ENCODE measurements around the gene GLS. TPM values are rescaled to one million over a fixed set of nuclear protein-coding genes. Genes with fewer than 3 reads are reported as not detected.

GLS gene
- total RNA-seq, 6 experiments from 2014 or later: 191 to 431 (median 201) TPM

DNA sequence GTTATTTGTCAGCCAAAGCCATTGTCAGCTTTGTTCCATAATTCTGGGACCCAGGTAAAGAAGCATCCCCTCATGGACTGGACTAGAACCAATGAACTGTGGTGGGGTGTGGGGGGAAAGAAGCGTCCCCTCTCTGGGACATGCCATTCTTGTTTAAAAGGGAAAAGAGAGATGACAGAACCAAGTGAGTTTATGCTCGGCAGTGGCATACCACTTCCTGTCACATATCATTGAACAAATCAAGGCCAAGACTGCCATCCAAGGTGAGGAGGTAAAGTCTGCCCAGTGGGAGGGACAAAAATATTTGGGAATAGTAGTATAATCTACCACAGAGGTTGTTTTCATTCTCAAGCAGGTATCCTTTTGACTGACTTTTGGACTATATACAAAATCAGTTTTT, 4.7 kb upstream of the GLS start:
- Mint-ChIP-seq H3K4me1 (ENCODE audit: low read depth) (peaks cover 10% of the 10 kb centered on the region), H3K27ac (no peak overlapping the region), H3K36me3 (ENCODE audit: low read depth) (no peaks in the 10 kb centered on the region), H3K27me3 (ENCODE audit: insufficient read depth) (peaks cover 4% of the 10 kb centered on the region), H3K4me3 (no peak overlapping the region), H3K9me3 (no peaks in the 10 kb centered on the region)
- DNase-seq: no peak
- TF ChIP-seq, protein P1, sequence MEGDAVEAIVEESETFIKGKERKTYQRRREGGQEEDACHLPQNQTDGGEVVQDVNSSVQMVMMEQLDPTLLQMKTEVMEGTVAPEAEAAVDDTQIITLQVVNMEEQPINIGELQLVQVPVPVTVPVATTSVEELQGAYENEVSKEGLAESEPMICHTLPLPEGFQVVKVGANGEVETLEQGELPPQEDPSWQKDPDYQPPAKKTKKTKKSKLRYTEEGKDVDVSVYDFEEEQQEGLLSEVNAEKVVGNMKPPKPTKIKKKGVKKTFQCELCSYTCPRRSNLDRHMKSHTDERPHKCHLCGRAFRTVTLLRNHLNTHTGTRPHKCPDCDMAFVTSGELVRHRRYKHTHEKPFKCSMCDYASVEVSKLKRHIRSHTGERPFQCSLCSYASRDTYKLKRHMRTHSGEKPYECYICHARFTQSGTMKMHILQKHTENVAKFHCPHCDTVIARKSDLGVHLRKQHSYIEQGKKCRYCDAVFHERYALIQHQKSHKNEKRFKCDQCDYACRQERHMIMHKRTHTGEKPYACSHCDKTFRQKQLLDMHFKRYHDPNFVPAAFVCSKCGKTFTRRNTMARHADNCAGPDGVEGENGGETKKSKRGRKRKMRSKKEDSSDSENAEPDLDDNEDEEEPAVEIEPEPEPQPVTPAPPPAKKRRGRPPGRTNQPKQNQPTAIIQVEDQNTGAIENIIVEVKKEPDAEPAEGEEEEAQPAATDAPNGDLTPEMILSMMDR (IDR thresholded peaks at IDR 0.05): no peak

DNA sequence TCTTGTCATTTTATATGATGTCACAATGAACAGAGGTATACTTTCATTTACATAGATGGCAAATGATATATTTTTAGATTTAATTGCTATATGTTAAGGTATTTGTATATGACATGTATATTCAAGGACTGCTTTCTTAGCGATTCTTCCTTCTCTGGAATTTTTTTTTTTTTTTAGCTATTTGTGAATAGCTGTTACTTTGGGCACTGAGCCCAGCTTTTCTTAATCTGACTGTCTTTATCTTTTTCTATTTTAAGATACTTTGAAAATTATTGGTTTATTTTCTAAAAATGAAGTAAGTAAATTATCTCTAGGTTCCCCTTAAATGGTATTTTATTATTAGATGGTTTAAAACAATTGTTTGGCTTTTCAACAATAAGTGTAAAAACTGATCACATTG, 4.0 kb upstream of the GLS start:
- Mint-ChIP-seq H3K4me1 (ENCODE audit: low read depth) (peaks cover 3% of the 10 kb centered on the region), H3K9me3 (peaks cover under 1% of the 10 kb centered on the region; the same call in 1 of the 2 replicates), H3K27me3 (ENCODE audit: insufficient read depth) (peaks cover 4% of the 10 kb centered on the region), H3K36me3 (ENCODE audit: low read depth) (peaks cover 1% of the 10 kb centered on the region), H3K4me3 (no peak overlapping the region), H3K27ac (no peak overlapping the region)
- DNase-seq: no peak
- TF ChIP-seq, protein P1 (IDR thresholded peaks at IDR 0.05): no peak

DNA sequence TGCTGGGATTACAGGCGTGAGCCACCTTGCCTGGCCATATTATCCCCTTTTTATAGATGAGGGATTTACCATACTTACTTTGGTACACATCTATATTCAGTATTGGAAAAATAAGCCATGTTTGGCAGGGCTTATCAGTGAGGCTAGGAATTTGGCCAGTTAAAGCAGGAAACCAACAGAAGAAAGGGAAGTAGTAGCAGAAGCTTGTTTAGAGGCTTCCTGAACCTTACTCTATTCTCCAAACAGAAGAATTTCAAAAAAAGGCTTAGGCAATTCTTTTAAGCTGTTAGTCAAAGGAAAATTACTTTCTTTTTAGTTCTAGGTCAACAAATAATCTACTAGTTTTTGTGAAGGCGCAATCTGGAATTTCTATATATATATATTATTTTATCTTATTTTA, 3.2 kb upstream of the GLS start:
- H3K36me3 Mint-ChIP-seq (ENCODE audit: low read depth): peaks cover 9% of the 10 kb centered on the region
- no peak overlapping the region for H3K4me3 Mint-ChIP-seq
- no peak for DNase-seq
- peaks cover 3% of the 10 kb centered on the region; the same call in 1 of the 2 replicates for H3K9me3 Mint-ChIP-seq
- no peak overlapping the region for H3K27ac Mint-ChIP-seq
- peaks cover 7% of the 10 kb centered on the region for H3K27me3 Mint-ChIP-seq (ENCODE audit: insufficient read depth)
- TF ChIP-seq, protein P1 (IDR thresholded peaks at IDR 0.05): no peak
- no peaks in the 10 kb centered on the region for H3K4me1 Mint-ChIP-seq (ENCODE audit: low read depth)

DNA sequence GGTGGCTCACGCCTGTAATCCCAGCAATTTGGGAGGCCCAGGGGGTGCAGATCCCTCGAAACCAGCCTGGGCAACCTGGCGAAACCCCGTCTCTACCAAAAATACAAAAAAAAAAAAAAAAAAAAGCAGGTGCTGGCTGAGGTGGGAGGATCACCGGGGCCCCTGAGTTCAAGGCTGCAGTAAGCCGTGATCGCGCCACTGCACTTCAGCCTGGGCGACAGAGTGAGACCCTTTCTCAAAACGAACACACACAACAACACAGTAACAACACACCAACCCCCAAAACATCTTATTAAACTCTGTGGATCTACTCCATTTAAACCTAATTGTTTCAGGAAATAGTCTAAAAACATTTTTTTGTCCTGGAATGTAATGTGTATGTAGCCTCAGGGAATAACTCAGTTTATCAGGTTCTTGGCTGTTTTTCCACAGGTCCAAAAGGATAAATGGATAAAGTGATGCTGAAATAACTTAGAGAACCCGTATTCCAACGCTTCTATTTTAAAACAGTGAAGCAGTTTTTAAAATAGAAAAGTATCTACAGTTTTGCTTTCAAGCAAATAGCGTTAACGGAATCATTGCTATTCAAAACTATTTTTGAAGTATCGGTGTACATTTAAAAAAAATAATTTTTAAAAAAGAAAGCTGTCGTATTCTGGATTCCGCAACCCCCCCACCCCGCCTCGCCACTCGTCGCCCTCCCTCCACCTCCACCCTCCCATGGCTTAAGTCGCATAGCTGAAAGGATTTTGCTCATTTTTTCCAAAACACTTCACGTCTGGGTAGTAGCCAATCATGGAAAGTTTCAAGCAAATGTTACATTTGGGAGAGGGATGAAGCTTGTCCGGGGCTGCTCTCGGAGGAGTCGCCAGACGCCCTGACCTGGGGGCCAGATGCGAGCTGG, 895 bp upstream of the GLS start:
- Mint-ChIP-seq H3K9me3 (peaks cover 3% of the 10 kb centered on the region; the same call in 1 of the 2 replicates), H3K27me3 (ENCODE audit: insufficient read depth) (peaks cover 8% of the 10 kb centered on the region), H3K27ac (peak overlapping the region; percentile 92), H3K4me1 (ENCODE audit: low read depth) (peaks cover 11% of the 10 kb centered on the region), H3K36me3 (ENCODE audit: low read depth) (peaks cover 32% of the 10 kb centered on the region), H3K4me3 (peak overlapping the region; percentile 96)
- peak; percentile 35 for DNase-seq
- TF ChIP-seq, protein P1 (IDR thresholded peaks at IDR 0.05): no peak

DNA sequence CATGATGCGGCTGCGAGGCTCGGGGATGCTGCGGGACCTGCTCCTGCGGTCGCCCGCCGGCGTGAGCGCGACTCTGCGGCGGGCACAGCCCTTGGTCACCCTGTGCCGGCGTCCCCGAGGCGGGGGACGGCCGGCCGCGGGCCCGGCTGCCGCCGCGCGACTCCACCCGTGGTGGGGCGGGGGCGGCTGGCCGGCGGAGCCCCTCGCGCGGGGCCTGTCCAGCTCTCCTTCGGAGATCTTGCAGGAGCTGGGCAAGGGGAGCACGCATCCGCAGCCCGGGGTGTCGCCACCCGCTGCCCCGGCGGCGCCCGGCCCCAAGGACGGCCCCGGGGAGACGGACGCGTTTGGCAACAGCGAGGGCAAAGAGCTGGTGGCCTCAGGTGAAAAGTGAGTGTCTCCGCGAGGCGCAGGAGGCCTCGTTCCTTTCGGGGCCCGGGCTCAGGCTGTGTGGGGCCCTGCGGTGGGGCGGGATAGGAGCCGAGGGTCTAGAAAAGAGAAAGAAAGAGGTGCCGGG, 520 bp downstream of the GLS start:
- H3K36me3 Mint-ChIP-seq (ENCODE audit: low read depth): peaks cover 40% of the 10 kb centered on the region
- peak overlapping the region; percentile 96 for H3K4me3 Mint-ChIP-seq
- TF ChIP-seq, protein P1 (IDR thresholded peaks at IDR 0.05): no peak; the same call in 1 of the 2 replicates
- peaks cover 3% of the 10 kb centered on the region; the same call in 1 of the 2 replicates for H3K9me3 Mint-ChIP-seq
- peaks cover 20% of the 10 kb centered on the region for H3K4me1 Mint-ChIP-seq (ENCODE audit: low read depth)
- H3K27ac Mint-ChIP-seq: peak overlapping the region; percentile 93
- DNase-seq: no peak
- H3K27me3 Mint-ChIP-seq (ENCODE audit: insufficient read depth): peaks cover 8% of the 10 kb centered on the region
